HTERT RPE-1 (cell line): Measurements from ENCODE around the gene RPS8.
"Not testable (repeated sequence)": the region's sequence is repeated elsewhere in the genome, so short reads cannot be mapped to it uniquely, and the experiment has no call there.

Source experiments
- in situ Hi-C: fragments of 300-500 bp; cut with MboI; formaldehyde crosslinking; loops from 4 replicates; pipeline ENCODE4 v1.14.3; 2020; ENCODE audit warnings: low sequenced_read_pairs

RPS8 gene

DNA sequence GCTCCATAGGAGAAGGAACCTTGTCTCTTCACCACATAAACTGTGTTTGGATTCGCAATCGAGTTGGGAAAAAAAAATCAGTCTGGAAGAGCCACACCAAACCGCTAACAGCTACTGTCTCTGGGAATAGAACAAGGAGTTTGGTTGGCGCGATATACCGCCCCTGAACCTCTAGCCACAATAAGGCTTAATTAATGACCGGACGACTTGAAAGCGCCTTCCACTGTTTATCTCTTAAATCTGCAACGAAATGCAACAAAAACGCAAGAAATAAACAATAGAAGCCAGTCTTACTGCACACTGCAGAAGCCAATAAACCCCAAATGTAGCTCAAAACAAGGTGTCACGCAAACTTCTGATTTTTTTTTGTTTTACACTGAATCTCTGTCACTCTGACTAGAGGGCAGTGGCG is 43.9 kb downstream of the RPS8 start:
- in situ Hi-C loops = no loop called here

DNA sequence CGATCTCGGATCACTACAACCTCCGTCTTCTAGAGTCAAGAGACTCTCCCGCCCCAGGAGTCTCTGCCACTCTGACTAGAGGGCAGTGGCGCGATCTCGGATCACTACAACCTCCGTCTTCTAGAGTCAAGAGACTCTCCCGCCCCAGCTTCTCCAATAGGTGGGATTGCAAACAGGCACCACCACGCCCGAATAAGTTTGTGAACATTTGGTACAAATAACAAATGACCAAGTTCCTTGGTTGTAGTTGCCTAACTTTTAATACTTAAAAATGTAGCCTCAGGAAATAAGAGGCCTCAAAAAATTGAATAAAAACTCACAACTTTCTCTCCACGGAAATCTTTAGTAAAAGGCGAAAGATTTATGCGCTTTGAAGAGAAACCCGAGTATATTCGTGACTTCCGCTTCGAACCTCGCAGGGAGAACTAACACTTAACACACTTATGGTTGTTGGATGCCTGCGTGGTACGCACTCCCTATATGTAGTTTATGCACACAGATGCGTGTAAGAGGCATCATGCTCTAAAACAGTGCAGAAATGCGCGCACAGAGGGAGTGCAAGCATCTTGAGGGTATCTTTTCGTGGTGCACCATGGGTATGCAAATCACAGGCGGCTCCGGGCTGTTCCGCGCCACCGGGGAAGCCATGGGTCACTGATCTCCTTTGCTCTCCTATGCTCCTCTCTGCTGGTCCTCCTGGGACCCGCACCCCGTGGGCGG is 44.4 kb downstream of the RPS8 start:
- in situ Hi-C loops = no loop called here

DNA sequence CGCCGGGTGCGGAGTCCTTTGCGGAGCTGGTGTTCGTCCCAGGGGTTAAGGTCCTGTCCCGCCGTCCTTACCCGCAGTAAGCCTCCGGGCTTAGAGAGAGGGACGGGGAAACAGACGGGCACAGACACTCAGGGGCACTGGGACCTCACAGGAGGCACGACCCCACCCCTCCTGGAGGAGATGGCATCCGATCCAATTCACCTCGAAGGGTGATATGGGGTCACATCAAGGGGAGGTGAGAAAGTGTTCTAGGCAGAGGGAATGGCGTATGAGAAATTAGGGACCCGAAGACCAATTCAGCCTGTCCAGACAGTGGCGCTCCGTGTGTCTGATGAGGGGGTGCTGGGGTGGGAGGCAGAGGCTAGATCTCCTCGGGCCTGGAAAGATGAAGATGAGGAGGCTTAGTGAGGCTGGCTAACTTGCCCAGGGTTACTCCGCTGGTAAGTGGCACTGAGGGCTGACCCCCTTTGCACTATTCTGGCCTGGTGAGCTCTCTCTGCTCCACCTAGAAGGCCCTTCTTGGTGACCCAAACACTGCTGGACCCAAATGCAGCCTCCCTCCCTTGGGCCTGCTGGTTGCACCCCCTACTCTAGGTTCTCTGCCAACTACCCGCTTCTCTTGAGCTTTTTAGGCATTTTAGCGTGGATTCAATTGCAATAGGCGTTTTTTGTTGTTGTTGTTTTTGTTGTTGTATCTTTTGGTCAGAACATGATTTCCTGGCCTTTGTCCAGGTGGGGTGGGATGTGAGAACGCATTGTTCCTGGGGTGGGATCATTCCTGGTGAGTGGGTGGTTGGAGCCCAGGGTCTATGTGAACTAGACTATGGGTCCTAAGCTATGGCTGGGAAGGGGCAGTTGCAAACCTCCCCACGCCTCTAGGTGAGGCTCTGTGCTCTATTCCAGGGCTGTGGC is 45.2 kb downstream of the RPS8 start:
- in situ Hi-C loops = no loop called here

DNA sequence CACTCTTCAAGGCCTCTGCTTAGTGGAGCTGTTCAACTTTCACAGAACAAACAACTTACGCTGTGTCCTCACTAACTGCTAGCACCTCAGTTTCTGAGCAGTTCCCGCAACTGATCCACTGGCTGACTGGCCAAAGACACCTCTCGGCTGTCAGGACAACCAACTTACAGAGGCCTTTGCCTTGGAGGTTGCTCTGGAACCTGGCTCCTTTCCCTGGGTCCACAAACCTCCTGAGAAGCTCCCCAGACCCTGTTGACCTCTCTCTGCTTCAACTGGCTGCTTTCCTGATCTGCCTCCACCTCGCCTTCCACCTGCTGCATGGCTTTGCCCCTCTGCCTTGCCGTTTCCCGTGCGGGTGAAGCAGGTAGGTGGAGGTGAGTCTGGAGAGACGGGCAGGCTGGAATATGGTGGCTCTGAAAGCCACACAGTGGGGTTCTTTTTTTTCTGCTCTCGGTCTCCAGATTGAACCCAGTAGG is 45.9 kb downstream of the RPS8 start:
- in situ Hi-C loops = no loop called here

DNA sequence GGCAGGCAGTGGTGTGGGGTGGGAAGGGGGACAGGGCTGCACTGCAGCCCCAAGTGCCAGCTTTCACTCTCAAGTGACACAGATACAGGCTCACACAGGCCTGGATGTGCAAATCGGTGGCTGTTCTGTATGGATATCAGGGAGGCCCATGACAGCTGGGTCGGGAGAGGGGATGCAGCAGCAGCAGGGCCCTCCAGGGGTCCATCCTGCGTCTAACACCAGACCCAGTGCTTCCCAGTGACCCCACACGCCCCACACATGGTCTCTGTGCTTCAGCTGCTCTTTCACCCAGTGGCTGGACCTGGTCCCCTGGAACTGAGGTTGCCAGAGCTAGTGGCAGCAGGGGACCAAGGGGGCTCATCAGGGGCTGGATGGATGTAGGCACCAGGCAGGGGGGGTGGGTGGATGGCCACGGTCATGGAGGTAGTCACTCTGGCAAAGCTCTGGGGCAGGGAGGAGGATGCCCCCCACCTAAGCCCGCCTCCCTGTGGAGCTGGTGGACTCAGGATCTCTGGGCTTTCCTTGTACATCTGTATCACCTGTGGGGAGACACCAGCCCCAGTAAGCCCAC is 46.9 kb downstream of the RPS8 start:
- in situ Hi-C loops = no loop called here

DNA sequence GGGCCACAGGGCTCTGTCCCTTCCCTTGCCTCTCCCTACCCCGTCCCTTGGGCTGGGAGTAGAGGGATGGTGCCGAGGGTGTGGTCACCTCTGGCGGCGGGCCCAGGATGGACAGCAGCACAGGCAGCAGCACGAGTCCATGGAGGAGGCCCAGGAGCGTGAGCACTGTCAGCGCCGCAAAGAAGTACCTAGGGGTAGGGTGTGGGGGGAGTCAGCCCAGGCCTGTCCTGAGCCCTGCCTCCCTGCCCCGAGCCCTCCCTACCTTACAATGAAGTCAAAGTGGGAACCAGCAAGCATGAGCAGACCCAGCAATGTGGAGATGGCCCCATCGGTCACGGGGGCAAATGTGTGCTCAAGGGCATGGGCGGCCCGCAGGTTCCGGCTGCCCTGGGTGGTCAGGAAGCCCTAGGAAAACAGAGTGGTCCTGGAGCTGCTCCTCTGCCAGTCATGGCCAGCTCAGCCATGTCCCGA is 47.7 kb downstream of the RPS8 start:
- in situ Hi-C loops = no loop called here

DNA sequence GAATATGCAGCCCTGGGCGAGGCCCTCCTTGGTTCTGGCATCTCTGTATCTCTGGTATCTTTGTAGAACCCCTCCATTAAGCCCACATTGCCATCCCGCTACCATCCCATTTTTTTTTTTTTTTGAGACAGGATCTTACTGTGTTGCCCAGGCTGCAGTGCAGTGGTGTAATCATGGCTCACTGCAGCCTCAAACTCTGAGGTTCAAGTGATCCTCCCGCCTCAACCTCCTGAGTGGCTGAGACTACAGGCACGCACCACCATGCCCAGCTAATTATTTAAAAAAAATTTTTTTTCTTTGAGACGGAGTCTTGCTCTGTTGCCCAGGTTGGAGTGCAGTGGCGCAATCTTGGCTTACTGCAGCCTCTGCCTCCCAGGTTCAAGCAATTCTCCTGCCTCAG is 49.1 kb downstream of the RPS8 start:
- in situ Hi-C loops = not testable (repeated sequence)

DNA sequence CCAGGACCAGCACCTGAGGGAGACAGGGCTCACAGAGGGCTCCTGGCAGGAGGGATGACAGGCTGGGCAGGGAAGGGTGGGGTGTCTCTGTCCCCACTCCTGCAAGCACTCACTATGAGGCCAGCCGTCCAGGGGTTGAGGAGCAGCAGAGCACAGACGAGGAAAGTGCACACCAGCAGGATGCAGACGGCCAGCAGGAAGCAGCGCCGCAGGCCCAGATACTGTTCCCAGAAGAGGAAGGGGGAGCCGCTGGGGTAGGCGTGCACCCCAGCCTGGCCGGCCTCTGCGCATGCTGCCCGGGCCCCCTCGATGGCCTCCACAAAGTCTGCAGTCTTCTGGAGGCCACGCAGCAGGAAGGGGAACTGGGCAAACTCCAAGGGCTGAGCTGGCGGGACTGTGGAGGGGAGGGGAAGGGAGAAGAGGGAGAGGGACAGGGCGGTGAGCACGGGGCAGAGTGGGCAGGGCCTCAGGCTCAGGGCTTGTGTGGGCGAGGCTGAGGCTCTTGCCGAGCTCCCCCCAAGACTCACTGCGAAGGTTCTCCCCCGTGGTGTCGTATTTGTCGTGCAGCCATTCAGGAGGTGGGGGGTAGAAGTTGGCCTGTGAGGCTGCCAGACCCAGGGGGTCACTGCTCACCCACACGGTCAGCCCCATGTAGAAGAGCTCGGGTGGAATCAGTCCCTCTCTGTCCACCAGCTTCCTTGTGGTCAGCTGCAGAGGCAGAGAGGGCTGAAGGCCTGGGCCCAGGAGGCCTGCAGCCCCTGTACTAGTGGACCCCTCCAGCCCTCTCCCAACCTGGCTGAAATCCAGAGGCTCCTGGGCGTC is 51.2 kb downstream of the RPS8 start:
- in situ Hi-C loops = no loop called here

DNA sequence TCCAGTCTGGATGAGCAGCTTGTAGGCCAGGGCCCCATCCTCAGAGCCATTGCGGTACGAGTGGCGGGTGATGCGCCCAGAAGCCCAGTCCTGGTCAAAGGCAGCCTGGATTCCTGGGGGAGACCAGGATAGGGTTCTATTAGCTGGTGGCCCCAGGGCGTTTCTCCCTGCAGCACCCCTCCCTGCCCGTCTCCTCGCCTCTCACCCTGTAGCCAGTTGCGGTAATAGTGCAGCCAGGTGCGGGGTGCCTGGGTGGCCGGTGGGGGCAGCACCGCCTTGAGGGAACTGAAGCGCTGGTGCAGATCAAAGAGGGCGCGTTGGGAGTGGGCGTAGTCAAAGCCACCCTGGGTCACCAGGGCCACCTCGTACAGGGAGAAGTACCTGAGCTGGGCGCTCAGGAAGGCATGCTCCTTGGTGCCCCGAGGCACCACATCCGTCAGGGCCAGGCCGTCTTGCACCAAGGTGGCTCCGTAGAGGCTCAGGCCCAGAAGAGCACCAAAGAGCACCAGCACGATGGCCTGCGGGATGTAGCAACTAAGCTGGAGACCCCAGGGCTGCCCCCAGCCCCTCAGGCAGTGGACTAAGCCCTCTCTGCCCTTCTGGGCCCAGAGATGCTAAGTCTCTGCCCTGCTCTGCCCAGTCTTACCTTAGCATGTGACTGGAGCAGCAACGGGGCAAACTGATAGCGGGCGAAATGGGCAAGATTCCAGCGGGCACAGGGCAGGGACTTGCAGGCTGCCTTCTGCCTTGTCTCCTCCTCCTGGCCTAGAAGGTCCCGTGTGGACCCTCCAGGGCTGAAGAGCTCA is 52.1 kb downstream of the RPS8 start:
- in situ Hi-C loops = no loop called here

DNA sequence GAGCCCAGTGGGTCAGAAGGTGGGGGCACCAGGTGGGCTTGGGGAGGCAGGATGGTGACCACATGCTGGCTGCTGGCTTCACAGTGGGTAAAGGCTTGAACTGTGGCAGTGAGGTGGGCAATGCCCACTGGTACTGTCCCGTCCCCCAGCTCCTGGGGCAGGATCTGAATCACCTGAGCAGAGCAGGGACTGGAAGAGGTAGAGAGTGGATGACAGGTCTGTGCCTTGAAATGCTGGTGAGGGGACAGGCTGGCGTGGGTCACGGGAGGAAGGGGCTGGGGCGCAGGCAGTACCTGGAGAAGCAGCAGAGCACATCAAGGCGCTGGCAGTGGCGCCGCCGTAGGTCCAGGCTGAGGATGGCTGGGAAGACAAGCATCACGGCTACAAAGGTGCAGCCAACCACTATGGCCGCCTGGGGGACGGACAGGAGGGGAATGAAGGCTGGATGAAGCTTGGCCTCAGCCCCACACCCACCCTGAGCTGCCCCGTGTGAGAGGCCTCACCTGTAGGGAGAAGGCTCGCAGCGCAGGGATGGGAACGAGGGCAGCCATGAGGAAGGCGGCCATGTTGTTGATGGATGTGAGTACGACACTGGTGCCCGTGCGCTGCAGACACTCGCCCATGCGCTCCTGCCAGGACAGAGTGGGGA is 52.8 kb downstream of the RPS8 start:
- in situ Hi-C loops = no loop called here
